Lung (tissue), 12 donors: ENCODE results near the gene RASL10A. TPM values are rescaled to one million over a fixed set of nuclear protein-coding genes. Genes with fewer than 3 reads are reported as not detected.

ENCODE experiments used
- ATAC-seq: fragments of 200-7000 bp; cut with Tn5 transposase; one replicate; pipeline ENCODE4 v1.9.1; 2020; ENCODE audit warnings: moderate number of reproducible peaks; ENCODE audit not compliant: insufficient read depth, low FRiP score
- DNase-seq, 3 donors: peaks; one replicate each; pipeline ENCODE4 v3.0.0-alpha.2; 2013 to 2017
- H3K27ac ChIP-seq, 2 donors: one replicate each; pipeline ENCODE4 v1.5.1; 2013; ENCODE audit warnings: mild to moderate bottlenecking in 2 of 2, moderate library complexity in 2 of 2, control low read depth in 1 of 2, inconsistent platforms in 1 of 2, low read depth in 1 of 2, low read length in 1 of 2
- H3K27me3 ChIP-seq, 3 donors: one replicate each; pipeline ENCODE4 v1.5.1; 2013; ENCODE audit warnings: low read length in 2 of 3; ENCODE audit not compliant: control insufficient read depth in 3 of 3, insufficient read depth in 3 of 3
- H3K36me3 ChIP-seq, 4 donors: one replicate each; pipeline ENCODE4 v1.5.1; 2013; ENCODE audit warnings: low read length in 4 of 4, mild to moderate bottlenecking in 1 of 4, moderate library complexity in 1 of 4; ENCODE audit not compliant: control insufficient read depth in 4 of 4, insufficient read depth in 4 of 4
- H3K4me1 ChIP-seq, 5 donors: one replicate each; pipeline ENCODE4 v1.5.1; 2013; ENCODE audit warnings: low read length in 5 of 5, mild to moderate bottlenecking in 2 of 5, moderate library complexity in 1 of 5; ENCODE audit not compliant: control insufficient read depth in 5 of 5, insufficient read depth in 5 of 5
- H3K4me3 ChIP-seq: one replicate; pipeline ENCODE4 v1.5.1; 2013; ENCODE audit warnings: mild to moderate bottlenecking, control low read depth, moderate library complexity
- H3K9ac ChIP-seq, 2 donors: one replicate each; pipeline ENCODE4 v1.5.1; 2013; ENCODE audit warnings: low read length in 2 of 2, control low read depth in 1 of 2; ENCODE audit not compliant: insufficient read depth in 1 of 2
- H3K9me3 ChIP-seq, 4 donors: one replicate each; pipeline ENCODE4 v1.5.1; 2013; ENCODE audit warnings: low read length in 3 of 4, mild to moderate bottlenecking in 1 of 4, moderate library complexity in 1 of 4; ENCODE audit not compliant: control insufficient read depth in 4 of 4, insufficient read depth in 3 of 4
- WGBS, 2 donors: extraction: QIAGEN DNeasy Blood & Tissue Kit; methylation state at CpG; one replicate each; pipeline ENCODE4 v1.1.7; 2013; 5-methylcytosine and 5-hydroxymethylcytosine counted together
- polyA plus RNA-seq, 2 donors: library from polyadenylated mRNA; stranded (reverse); fragments of 200-250 nt; gene quantifications; one replicate each; pipeline ENCODE4 v1.2.1, GENCODE V29; 2013
- total RNA-seq, 2 donors: library from RNA; depleted of rRNA in 1 of 2; stranded (reverse); fragments of >200 nt in 1 of 2; gene quantifications; one replicate each; pipeline ENCODE4 v1.2.1, GENCODE V29; 2014 to 2021
- TF ChIP-seq, protein P1 (sequence below): IDR thresholded peaks from 2 replicates; pipeline ENCODE4 v1.5.1; 2012; ENCODE audit warnings: mild to moderate bottlenecking; ENCODE audit errors: control extremely low read depth, extremely low read depth
- donor health status: control.
- donor health status: control.
- donor health status: Bipolar disorder and iron deficiency.
- donor health status: healthy.
- donor health status: DM: yes; HTN: yes; CAD: no.

RASL10A gene
- total and polyA plus RNA-seq, 4 donors, result 0.71 to 3.3 (median 2.0) TPM; not detected in 1

DNA sequence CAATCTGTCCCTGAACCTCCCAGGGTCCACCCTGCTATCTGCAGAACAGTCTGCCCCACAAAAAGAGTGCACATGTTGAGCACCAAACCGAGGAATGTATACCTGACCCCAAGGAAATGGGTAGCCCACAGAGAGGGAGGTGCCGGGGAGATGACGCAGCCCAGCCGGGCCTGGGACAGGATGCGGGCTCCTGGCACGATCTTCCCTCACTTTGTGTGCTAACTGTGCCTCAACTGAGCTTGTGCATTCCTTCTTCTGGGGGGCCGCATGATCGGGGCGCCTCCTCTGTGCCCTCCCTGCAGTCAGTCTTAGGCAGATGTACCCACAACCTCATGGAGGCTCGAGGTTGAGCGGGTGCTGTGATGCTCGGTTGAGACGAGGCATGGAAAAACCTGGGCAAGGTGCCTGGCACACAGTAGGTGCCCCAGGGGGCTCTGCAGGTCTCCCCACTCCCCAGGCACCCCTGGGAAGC, 6.7 kb downstream of the RASL10A start:
- peak overlapping the region; percentile 27 to 58 for H3K27ac ChIP-seq
- peaks cover 0 to 4% (median 2%) of the 10 kb centered on the region in 4 donors for H3K36me3 ChIP-seq
- H3K9ac ChIP-seq, result no peak overlapping the region
- TF ChIP-seq, protein P1, sequence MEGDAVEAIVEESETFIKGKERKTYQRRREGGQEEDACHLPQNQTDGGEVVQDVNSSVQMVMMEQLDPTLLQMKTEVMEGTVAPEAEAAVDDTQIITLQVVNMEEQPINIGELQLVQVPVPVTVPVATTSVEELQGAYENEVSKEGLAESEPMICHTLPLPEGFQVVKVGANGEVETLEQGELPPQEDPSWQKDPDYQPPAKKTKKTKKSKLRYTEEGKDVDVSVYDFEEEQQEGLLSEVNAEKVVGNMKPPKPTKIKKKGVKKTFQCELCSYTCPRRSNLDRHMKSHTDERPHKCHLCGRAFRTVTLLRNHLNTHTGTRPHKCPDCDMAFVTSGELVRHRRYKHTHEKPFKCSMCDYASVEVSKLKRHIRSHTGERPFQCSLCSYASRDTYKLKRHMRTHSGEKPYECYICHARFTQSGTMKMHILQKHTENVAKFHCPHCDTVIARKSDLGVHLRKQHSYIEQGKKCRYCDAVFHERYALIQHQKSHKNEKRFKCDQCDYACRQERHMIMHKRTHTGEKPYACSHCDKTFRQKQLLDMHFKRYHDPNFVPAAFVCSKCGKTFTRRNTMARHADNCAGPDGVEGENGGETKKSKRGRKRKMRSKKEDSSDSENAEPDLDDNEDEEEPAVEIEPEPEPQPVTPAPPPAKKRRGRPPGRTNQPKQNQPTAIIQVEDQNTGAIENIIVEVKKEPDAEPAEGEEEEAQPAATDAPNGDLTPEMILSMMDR, result no peak
- ATAC-seq, result no peak
- H3K9me3 ChIP-seq, result no peaks in the 10 kb centered on the region
- 57 to 62% methylated on average over 12 to 13 of the region's 13 CpGs for WGBS, 2 donors
- H3K4me3 ChIP-seq, result no peak overlapping the region
- DNase-seq, result no peak
- peaks cover 0 to 43% (median 8%) of the 10 kb centered on the region in 5 donors for H3K4me1 ChIP-seq
- H3K27me3 ChIP-seq, result peaks cover 0 to 9% (median 8%) of the 10 kb centered on the region in 3 donors

DNA sequence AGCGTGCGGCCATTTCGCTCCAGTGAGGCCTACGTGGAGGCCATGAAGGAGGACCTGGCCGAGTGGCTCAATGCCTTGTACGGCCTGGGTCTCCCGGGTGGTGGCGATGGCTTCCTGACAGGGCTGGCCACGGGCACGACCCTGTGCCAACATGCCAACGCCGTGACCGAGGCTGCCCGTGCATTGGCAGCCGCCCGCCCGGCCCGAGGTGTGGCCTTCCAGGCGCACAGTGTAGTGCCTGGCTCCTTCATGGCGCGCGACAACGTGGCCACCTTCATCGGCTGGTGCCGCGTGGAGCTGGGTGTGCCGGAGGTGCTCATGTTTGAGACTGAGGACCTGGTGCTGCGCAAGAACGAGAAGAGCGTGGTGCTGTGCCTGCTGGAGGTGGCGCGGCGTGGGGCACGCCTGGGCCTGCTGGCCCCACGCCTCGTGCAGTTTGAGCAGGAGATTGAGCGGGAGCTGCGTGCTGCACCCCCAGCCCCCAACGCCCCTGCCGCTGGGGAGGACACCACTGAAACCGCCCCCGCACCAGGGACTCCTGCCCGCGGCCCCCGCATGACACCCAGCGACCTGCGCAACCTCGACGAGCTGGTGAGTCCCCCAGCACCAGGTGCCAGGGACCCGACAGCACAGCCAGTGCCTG, 7.2 kb downstream of the RASL10A start:
- H3K27ac ChIP-seq, result peak overlapping the region; percentile 58
- peaks cover 0 to 5% (median 3%) of the 10 kb centered on the region in 3 donors for H3K27me3 ChIP-seq
- H3K9ac ChIP-seq, result no peak overlapping the region
- ATAC-seq (no peak), DNase-seq (no peak)
- H3K4me3 ChIP-seq, result peak overlapping the region; percentile 76
- peaks cover 0 to 4% (median 2%) of the 10 kb centered on the region in 4 donors for H3K36me3 ChIP-seq
- TF ChIP-seq, protein P1, result no peak
- WGBS, 2 donors, result 81 to 89% methylated on average over 49 to 50 of the region's 50 CpGs
- H3K9me3 ChIP-seq, result no peaks in the 10 kb centered on the region
- peaks cover 0 to 39% (median 4%) of the 10 kb centered on the region in 5 donors for H3K4me1 ChIP-seq

DNA sequence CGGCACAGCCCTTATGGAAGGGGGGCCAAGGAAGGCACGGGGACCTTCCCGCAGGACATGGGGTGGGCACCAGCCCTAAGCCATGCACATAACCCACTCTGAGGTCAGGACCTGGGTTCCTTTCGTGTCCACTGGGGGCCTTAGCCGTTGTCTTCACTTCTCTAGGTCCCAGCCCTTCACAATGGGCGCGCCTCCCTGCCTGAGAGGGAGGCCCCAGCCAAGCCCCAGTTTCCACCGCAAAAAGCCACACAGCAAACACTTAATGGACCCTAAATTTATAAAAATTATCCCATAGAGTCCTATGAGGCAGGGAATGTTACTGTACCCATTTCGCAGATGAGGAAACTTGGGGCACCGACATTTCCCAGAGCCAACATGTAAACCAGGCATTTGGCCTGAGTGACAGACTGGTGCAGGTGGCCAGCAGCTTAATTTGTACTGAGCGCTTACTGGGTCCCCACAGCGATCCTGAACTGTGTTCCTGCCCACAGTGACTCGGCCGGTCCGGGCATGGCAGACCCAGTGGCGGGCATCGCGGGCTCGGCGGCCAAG, 7.8 kb downstream of the RASL10A start:
- H3K4me3 ChIP-seq, result peak overlapping the region; percentile 76
- peak overlapping the region; percentile 58 to 62 for H3K27ac ChIP-seq
- no peak for DNase-seq
- peaks cover 0 to 4% (median 2%) of the 10 kb centered on the region in 4 donors for H3K36me3 ChIP-seq
- WGBS, 2 donors, result 71 to 77% methylated on average over 18 to 20 of the region's 20 CpGs
- ATAC-seq, result no peak
- TF ChIP-seq, protein P1, result no peak
- no peaks in the 10 kb centered on the region for H3K27me3 ChIP-seq
- peaks cover 0 to 41% (median 4%) of the 10 kb centered on the region in 5 donors for H3K4me1 ChIP-seq
- H3K9ac ChIP-seq, result peak overlapping the region in 1 of 2 donors; percentile 26
- no peaks in the 10 kb centered on the region for H3K9me3 ChIP-seq
